Measurements from ENCODE around the gene OTP.

Gene OTP

GRCh38 chr5:77640589-77641396 lies 2.3 kb upstream of the OTP start:
- DNase-seq (ENCODE audit: extremely low read depth in 1 of 2, low read depth in 1 of 2), result no peak

- DNase-seq (ENCODE audit: extremely low read depth in 1 of 2, low read depth in 1 of 2), result no peak
These were observed 504 bp upstream of the OTP start for GRCh38 chr5:77638763-77639671.

- no peak for DNase-seq (ENCODE audit: extremely low read depth in 1 of 2, low read depth in 1 of 2)
These were observed 1.1 kb downstream of the OTP start for GRCh38 chr5:77637170-77637997.

- no peak for DNase-seq (ENCODE audit: extremely low read depth in 1 of 2, low read depth in 1 of 2)
These were observed 1.8 kb downstream of the OTP start for GRCh38 chr5:77636641-77637169.

GRCh38 chr5:77635917-77636640 lies 2.4 kb downstream of the OTP start:
- DNase-seq (ENCODE audit: extremely low read depth in 1 of 2, low read depth in 1 of 2), result no peak

GRCh38 chr5:77635067-77635916 lies 3.2 kb downstream of the OTP start:
- no peak for DNase-seq (ENCODE audit: extremely low read depth in 1 of 2, low read depth in 1 of 2)

- no peak for DNase-seq (ENCODE audit: extremely low read depth in 1 of 2, low read depth in 1 of 2)
These were observed 4.8 kb downstream of the OTP start for GRCh38 chr5:77633709-77634108.

- no peak for DNase-seq (ENCODE audit: extremely low read depth in 1 of 2, low read depth in 1 of 2)
These were observed 5.3 kb downstream of the OTP start for GRCh38 chr5:77633207-77633675.

- DNase-seq (ENCODE audit: extremely low read depth in 1 of 2, low read depth in 1 of 2), result no peak
These were observed 5.8 kb downstream of the OTP start for GRCh38 chr5:77632526-77633206.

- DNase-seq (ENCODE audit: extremely low read depth in 1 of 2, low read depth in 1 of 2), result peak; percentile 28 to 44
These were observed 8.3 kb downstream of the OTP start for GRCh38 chr5:77630114-77630680.

- no peak for DNase-seq (ENCODE audit: extremely low read depth in 1 of 2, low read depth in 1 of 2)
These were observed 8.9 kb downstream of the OTP start for GRCh38 chr5:77629509-77630113.

GRCh38 chr5:77628840-77629508 lies 9.5 kb downstream of the OTP start:
- no peak for DNase-seq (ENCODE audit: extremely low read depth in 1 of 2, low read depth in 1 of 2)

- no peak for DNase-seq (ENCODE audit: extremely low read depth in 1 of 2, low read depth in 1 of 2)
These were observed 10.4 kb downstream of the OTP start for GRCh38 chr5:77627869-77628674.

- DNase-seq (ENCODE audit: extremely low read depth in 1 of 2, low read depth in 1 of 2), result no peak
These were observed 15.2 kb downstream of the OTP start for GRCh38 chr5:77623203-77623740.

- DNase-seq (ENCODE audit: extremely low read depth in 1 of 2, low read depth in 1 of 2), result no peak
These were observed 17.1 kb downstream of the OTP start for GRCh38 chr5:77621440-77621839.

GRCh38 chr5:77620405-77620804 lies 18.1 kb downstream of the OTP start:
- no peak for DNase-seq (ENCODE audit: extremely low read depth in 1 of 2, low read depth in 1 of 2)

Measured in stimulated activated CD8-positive, alpha-beta memory T cell treated with anti-CD3 and anti-CD28 coated beads, Interleukin-7, amount 100 ng/mL, for 48 hours (primary cell).